ENCODE results near the gene DAAM1. TPM values are rescaled to one million over a fixed set of nuclear protein-coding genes. Genes with fewer than 3 reads are reported as not detected.

The DAAM1 gene
- total RNA-seq, 8 experiments from 2014 or later: 23.1 to 115 (median 75.3) TPM

- no peak overlapping the region for H3K4me3 ChIP-seq
- WGBS, 10 experiments: 61 to 100% (median 80%) methylated on average over 1 to 5 of the region's 5 CpGs; no CpG with 5 or more reads in 1 of the 10 experiments
- peak in 5 of 8 experiments; percentile 19 to 50 (median 44) for ATAC-seq (replicated peaks in 6 of 8)
- peaks cover 11% of the 10 kb centered on the region in 2 donors for H3K4me1 ChIP-seq (replicated peaks in 1 of 2)
- no peak overlapping the region for H3K27ac ChIP-seq
- in situ Hi-C loops (cut with MboI; ENCODE audit: low pct_unique_long_range_greater_than_20kb in 2 of 9, low sequenced_read_pairs in 9 of 9, unreplicated experiment in 9 of 9): no loop called here
Observed at GRCh38 chr14:59238216-59238615, 49.7 kb downstream of the DAAM1 start.

GRCh38 chr14:59239022-59239421 lies 50.6 kb downstream of the DAAM1 start:
- in situ Hi-C loops (cut with MboI; ENCODE audit: low pct_unique_long_range_greater_than_20kb in 2 of 9, low sequenced_read_pairs in 9 of 9, unreplicated experiment in 9 of 9): no loop called here
- Histone ChIP-seq H3K4me3 (no peak overlapping the region), H3K27ac (no peak overlapping the region), H3K4me1 (replicated peaks in 1 of 2) (peaks cover 11% of the 10 kb centered on the region in 2 donors)
- ATAC-seq (replicated peaks in 6 of 8): no peak

- Histone ChIP-seq H3K4me3 (no peak overlapping the region), H3K27ac (no peak overlapping the region), H3K4me1 (replicated peaks in 1 of 2) (peaks cover 11% of the 10 kb centered on the region in 2 donors)
- WGBS, 10 experiments: 92 to 100% (median 100%) methylated on average over 1 to 2 of the region's 2 CpGs; no CpG with 5 or more reads in 4 of the 10 experiments
- in situ Hi-C loops (cut with MboI; ENCODE audit: low pct_unique_long_range_greater_than_20kb in 2 of 9, low sequenced_read_pairs in 9 of 9, unreplicated experiment in 9 of 9): no loop called here
- no peak for ATAC-seq (replicated peaks in 6 of 8)
Observed at GRCh38 chr14:59240356-59240755, 51.9 kb downstream of the DAAM1 start.

- Histone ChIP-seq H3K4me3 (no peak overlapping the region), H3K4me1 (replicated peaks in 1 of 2) (peaks cover 10 to 11% of the 10 kb centered on the region in 2 donors), H3K27ac (no peak overlapping the region)
- 50 to 100% (median 85%) methylated on average over 1 to 2 of the region's 2 CpGs for WGBS, 10 experiments
- in situ Hi-C loops (cut with MboI; ENCODE audit: low pct_unique_long_range_greater_than_20kb in 2 of 9, low sequenced_read_pairs in 9 of 9, unreplicated experiment in 9 of 9): no loop called here
- ATAC-seq (replicated peaks in 6 of 8): no peak
Observed at GRCh38 chr14:59241121-59241520, 52.7 kb downstream of the DAAM1 start.

GRCh38 chr14:59243174-59243573 lies 54.7 kb downstream of the DAAM1 start:
- in situ Hi-C loops (cut with MboI; ENCODE audit: low pct_unique_long_range_greater_than_20kb in 2 of 9, low sequenced_read_pairs in 9 of 9, unreplicated experiment in 9 of 9): no loop called here
- Histone ChIP-seq H3K4me3 (no peak overlapping the region), H3K4me1 (replicated peaks in 1 of 2) (peaks cover 0 to 5% of the 10 kb centered on the region in 2 donors), H3K27ac (no peak overlapping the region)
- no peak for ATAC-seq (replicated peaks in 6 of 8)
- WGBS, 10 experiments: 80 to 100% (median 93%) methylated on average over 1 of the region's 1 CpG; no CpG with 5 or more reads in 4 of the 10 experiments

- no peak overlapping the region for H3K27ac ChIP-seq
- 67 to 100% (median 93%) methylated on average over 1 to 2 of the region's 2 CpGs; no CpG with 5 or more reads in 3 of the 10 experiments for WGBS, 10 experiments
- H3K4me3 ChIP-seq: no peak overlapping the region
- H3K4me1 ChIP-seq (replicated peaks in 1 of 2): no peaks in the 10 kb centered on the region
- peak in 1 of 8 experiments; percentile 29 for ATAC-seq (replicated peaks in 6 of 8)
- in situ Hi-C loops (cut with MboI; ENCODE audit: low pct_unique_long_range_greater_than_20kb in 2 of 9, low sequenced_read_pairs in 9 of 9, unreplicated experiment in 9 of 9): no loop called here
Observed at GRCh38 chr14:59244581-59244980, 56.1 kb downstream of the DAAM1 start.

- ATAC-seq (replicated peaks in 6 of 8): no peak
- in situ Hi-C loops (cut with MboI; ENCODE audit: low pct_unique_long_range_greater_than_20kb in 2 of 9, low sequenced_read_pairs in 9 of 9, unreplicated experiment in 9 of 9): no loop called here
- WGBS, 10 experiments: 29 to 100% (median 89%) methylated on average over 1 of the region's 1 CpG; no CpG with 5 or more reads in 1 of the 10 experiments
- Histone ChIP-seq H3K4me1 (replicated peaks in 1 of 2) (no peaks in the 10 kb centered on the region), H3K27ac (no peak overlapping the region), H3K4me3 (no peak overlapping the region)
Observed at GRCh38 chr14:59245809-59246295, 57.4 kb downstream of the DAAM1 start.

GRCh38 chr14:59246566-59246965 lies 58.1 kb downstream of the DAAM1 start:
- H3K27ac ChIP-seq: no peak overlapping the region
- H3K4me1 ChIP-seq (replicated peaks in 1 of 2): peaks cover 0 to 2% of the 10 kb centered on the region in 2 donors
- in situ Hi-C loops (cut with MboI; ENCODE audit: low pct_unique_long_range_greater_than_20kb in 2 of 9, low sequenced_read_pairs in 9 of 9, unreplicated experiment in 9 of 9): no loop called here
- H3K4me3 ChIP-seq: no peak overlapping the region
- 54 to 100% (median 82%) methylated on average over 1 to 3 of the region's 3 CpGs for WGBS, 10 experiments
- ATAC-seq (replicated peaks in 6 of 8): no peak

- Histone ChIP-seq H3K4me1 (replicated peaks in 1 of 2) (peaks cover 0 to 6% of the 10 kb centered on the region in 2 donors), H3K4me3 (no peak overlapping the region), H3K27ac (no peak overlapping the region)
- in situ Hi-C loops (cut with MboI; ENCODE audit: low pct_unique_long_range_greater_than_20kb in 2 of 9, low sequenced_read_pairs in 9 of 9, unreplicated experiment in 9 of 9): no loop called here
- 40 to 100% (median 83%) methylated on average over 1 to 3 of the region's 3 CpGs for WGBS, 10 experiments
- no peak for ATAC-seq (replicated peaks in 6 of 8)
Observed at GRCh38 chr14:59247801-59248584, 59.5 kb downstream of the DAAM1 start.

GRCh38 chr14:59249029-59249428 lies 60.6 kb downstream of the DAAM1 start:
- H3K4me3 ChIP-seq: no peak overlapping the region
- 80 to 100% (median 100%) methylated on average over 1 to 6 of the region's 7 CpGs; no CpG with 5 or more reads in 1 of the 10 experiments for WGBS, 10 experiments
- ATAC-seq (replicated peaks in 6 of 8): no peak
- in situ Hi-C loops (cut with MboI; ENCODE audit: low pct_unique_long_range_greater_than_20kb in 2 of 9, low sequenced_read_pairs in 9 of 9, unreplicated experiment in 9 of 9): no loop called here
- no peak overlapping the region for H3K27ac ChIP-seq
- peaks cover 0 to 8% of the 10 kb centered on the region in 2 donors for H3K4me1 ChIP-seq (replicated peaks in 1 of 2)

GRCh38 chr14:59251811-59252771 lies 63.6 kb downstream of the DAAM1 start:
- ATAC-seq (replicated peaks in 6 of 8): peak in 3 of 8 experiments; percentile 26 to 59 (median 45)
- Histone ChIP-seq H3K27ac (no peak overlapping the region), H3K4me3 (no peak overlapping the region), H3K4me1 (replicated peaks in 1 of 2) (peaks cover 4 to 22% of the 10 kb centered on the region in 2 donors)
- in situ Hi-C loops (cut with MboI; ENCODE audit: low pct_unique_long_range_greater_than_20kb in 2 of 9, low sequenced_read_pairs in 9 of 9, unreplicated experiment in 9 of 9): no loop called here
- 36 to 92% (median 81%) methylated on average over 1 to 5 of the region's 5 CpGs; no CpG with 5 or more reads in 2 of the 10 experiments for WGBS, 10 experiments

- no peak overlapping the region for H3K4me3 ChIP-seq
- no peak for ATAC-seq (replicated peaks in 6 of 8)
- WGBS, 10 experiments: 29 to 100% (median 94%) methylated on average over 3 to 5 of the region's 5 CpGs
- in situ Hi-C loops (cut with MboI; ENCODE audit: low pct_unique_long_range_greater_than_20kb in 2 of 9, low sequenced_read_pairs in 9 of 9, unreplicated experiment in 9 of 9): no loop called here
- H3K4me1 ChIP-seq (replicated peaks in 1 of 2): peaks cover 4 to 22% of the 10 kb centered on the region in 2 donors
- H3K27ac ChIP-seq: no peak overlapping the region
Observed at GRCh38 chr14:59252772-59253500, 64.5 kb downstream of the DAAM1 start.
